ENCODE results near the gene CCDC88C. TPM values are rescaled to one million over a fixed set of nuclear protein-coding genes. Genes with fewer than 3 reads are reported as not detected.

Gene CCDC88C
- total and polyA plus RNA-seq, 4 donors: 16.5 to 66.0 (median 32.1) TPM

- no peak for ATAC-seq (ENCODE audit: insufficient read depth, low FRiP score)
- no peaks in the 10 kb centered on the region for H3K27me3 ChIP-seq (ENCODE audit: control insufficient read depth in 3 of 3, insufficient read depth in 3 of 3, low read length in 2 of 3)
- WGBS, 2 donors: 52 to 60% methylated on average over 12 of the region's 12 CpGs
- H3K9ac ChIP-seq (ENCODE audit: insufficient read depth in 1 of 2, low read length in 2 of 2): no peak overlapping the region
- H3K4me3 ChIP-seq: no peak overlapping the region
- no peak overlapping the region for H3K27ac ChIP-seq (ENCODE audit: low read depth in 1 of 2, low read length in 1 of 2)
- no peaks in the 10 kb centered on the region for H3K9me3 ChIP-seq (ENCODE audit: control insufficient read depth in 4 of 4, insufficient read depth in 3 of 4, low read length in 3 of 4)
- TF ChIP-seq, protein P1, sequence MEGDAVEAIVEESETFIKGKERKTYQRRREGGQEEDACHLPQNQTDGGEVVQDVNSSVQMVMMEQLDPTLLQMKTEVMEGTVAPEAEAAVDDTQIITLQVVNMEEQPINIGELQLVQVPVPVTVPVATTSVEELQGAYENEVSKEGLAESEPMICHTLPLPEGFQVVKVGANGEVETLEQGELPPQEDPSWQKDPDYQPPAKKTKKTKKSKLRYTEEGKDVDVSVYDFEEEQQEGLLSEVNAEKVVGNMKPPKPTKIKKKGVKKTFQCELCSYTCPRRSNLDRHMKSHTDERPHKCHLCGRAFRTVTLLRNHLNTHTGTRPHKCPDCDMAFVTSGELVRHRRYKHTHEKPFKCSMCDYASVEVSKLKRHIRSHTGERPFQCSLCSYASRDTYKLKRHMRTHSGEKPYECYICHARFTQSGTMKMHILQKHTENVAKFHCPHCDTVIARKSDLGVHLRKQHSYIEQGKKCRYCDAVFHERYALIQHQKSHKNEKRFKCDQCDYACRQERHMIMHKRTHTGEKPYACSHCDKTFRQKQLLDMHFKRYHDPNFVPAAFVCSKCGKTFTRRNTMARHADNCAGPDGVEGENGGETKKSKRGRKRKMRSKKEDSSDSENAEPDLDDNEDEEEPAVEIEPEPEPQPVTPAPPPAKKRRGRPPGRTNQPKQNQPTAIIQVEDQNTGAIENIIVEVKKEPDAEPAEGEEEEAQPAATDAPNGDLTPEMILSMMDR (IDR thresholded peaks at IDR 0.05; ENCODE audit: control extremely low read depth, extremely low read depth): no peak
- no peak for DNase-seq
- peaks cover 0 to 52% (median under 1%) of the 10 kb centered on the region in 4 donors for H3K36me3 ChIP-seq (ENCODE audit: control insufficient read depth in 4 of 4, insufficient read depth in 4 of 4, low read length in 4 of 4)
- H3K4me1 ChIP-seq (ENCODE audit: control insufficient read depth in 5 of 5, insufficient read depth in 5 of 5, low read length in 5 of 5): no peaks in the 10 kb centered on the region
Observed at GRCh38 chr14:91293281-91293680, 124.3 kb downstream of the CCDC88C start.

- 83 to 88% methylated on average over 15 of the region's 15 CpGs for WGBS, 2 donors
- H3K9ac ChIP-seq (ENCODE audit: insufficient read depth in 1 of 2, low read length in 2 of 2): no peak overlapping the region
- H3K36me3 ChIP-seq (ENCODE audit: control insufficient read depth in 4 of 4, insufficient read depth in 4 of 4, low read length in 4 of 4): peaks cover 0 to 52% (median under 1%) of the 10 kb centered on the region in 4 donors
- no peak overlapping the region for H3K4me3 ChIP-seq
- H3K27ac ChIP-seq (ENCODE audit: low read depth in 1 of 2, low read length in 1 of 2): no peak overlapping the region
- H3K9me3 ChIP-seq (ENCODE audit: control insufficient read depth in 4 of 4, insufficient read depth in 3 of 4, low read length in 3 of 4): no peaks in the 10 kb centered on the region
- H3K4me1 ChIP-seq (ENCODE audit: control insufficient read depth in 5 of 5, insufficient read depth in 5 of 5, low read length in 5 of 5): no peaks in the 10 kb centered on the region
- ATAC-seq (ENCODE audit: insufficient read depth, low FRiP score) (no peak), DNase-seq (no peak)
- no peaks in the 10 kb centered on the region for H3K27me3 ChIP-seq (ENCODE audit: control insufficient read depth in 3 of 3, insufficient read depth in 3 of 3, low read length in 2 of 3)
- TF ChIP-seq, protein P1 (IDR thresholded peaks at IDR 0.05; ENCODE audit: control extremely low read depth, extremely low read depth): no peak
Observed at GRCh38 chr14:91292491-91292890, 125.1 kb downstream of the CCDC88C start.

- no peak overlapping the region for H3K4me3 ChIP-seq
- ATAC-seq (ENCODE audit: insufficient read depth, low FRiP score) (no peak), DNase-seq (no peak)
- H3K27me3 ChIP-seq (ENCODE audit: control insufficient read depth in 3 of 3, insufficient read depth in 3 of 3, low read length in 2 of 3): no peaks in the 10 kb centered on the region
- H3K9ac ChIP-seq (ENCODE audit: insufficient read depth in 1 of 2, low read length in 2 of 2): no peak overlapping the region
- no peaks in the 10 kb centered on the region for H3K4me1 ChIP-seq (ENCODE audit: control insufficient read depth in 5 of 5, insufficient read depth in 5 of 5, low read length in 5 of 5)
- H3K9me3 ChIP-seq (ENCODE audit: control insufficient read depth in 4 of 4, insufficient read depth in 3 of 4, low read length in 3 of 4): no peaks in the 10 kb centered on the region
- H3K27ac ChIP-seq (ENCODE audit: low read depth in 1 of 2, low read length in 1 of 2): no peak overlapping the region
- H3K36me3 ChIP-seq (ENCODE audit: control insufficient read depth in 4 of 4, insufficient read depth in 4 of 4, low read length in 4 of 4): peaks cover 0 to 46% (median 0%) of the 10 kb centered on the region in 4 donors
- TF ChIP-seq, protein P1 (IDR thresholded peaks at IDR 0.05; ENCODE audit: control extremely low read depth, extremely low read depth): no peak
- WGBS, 2 donors: 95% methylated on average over 21 of the region's 21 CpGs
Observed at GRCh38 chr14:91291786-91292405, 125.7 kb downstream of the CCDC88C start.

DNA sequence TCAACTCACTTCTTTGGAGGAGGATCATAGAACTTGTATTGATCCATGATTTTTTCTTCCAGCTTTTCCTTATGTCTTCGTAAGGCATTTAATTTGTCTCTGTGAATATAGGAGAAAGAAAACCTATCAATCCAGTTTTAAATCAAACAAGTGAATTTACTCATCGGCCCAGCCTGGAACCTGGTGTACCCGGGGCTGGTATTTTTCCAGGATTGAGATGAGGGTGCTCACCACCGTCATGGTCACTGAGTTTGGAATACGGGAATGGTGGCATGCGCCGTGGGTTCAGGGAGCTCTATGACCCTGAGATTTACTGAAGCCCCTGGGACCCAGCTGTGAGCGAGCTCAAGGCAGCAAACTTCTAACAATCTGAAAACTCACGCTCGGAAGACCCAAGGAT, 126.6 kb downstream of the CCDC88C start:
- no peaks in the 10 kb centered on the region for H3K27me3 ChIP-seq (ENCODE audit: control insufficient read depth in 3 of 3, insufficient read depth in 3 of 3, low read length in 2 of 3)
- DNase-seq (no peak), ATAC-seq (ENCODE audit: insufficient read depth, low FRiP score) (no peak)
- TF ChIP-seq, protein P1 (IDR thresholded peaks at IDR 0.05; ENCODE audit: control extremely low read depth, extremely low read depth): no peak
- H3K36me3 ChIP-seq (ENCODE audit: control insufficient read depth in 4 of 4, insufficient read depth in 4 of 4, low read length in 4 of 4): peaks cover 0 to 39% (median 0%) of the 10 kb centered on the region in 4 donors
- H3K27ac ChIP-seq (ENCODE audit: low read depth in 1 of 2, low read length in 1 of 2): no peak overlapping the region
- H3K4me3 ChIP-seq: no peak overlapping the region
- H3K9ac ChIP-seq (ENCODE audit: insufficient read depth in 1 of 2, low read length in 2 of 2): no peak overlapping the region
- no peaks in the 10 kb centered on the region for H3K4me1 ChIP-seq (ENCODE audit: control insufficient read depth in 5 of 5, insufficient read depth in 5 of 5, low read length in 5 of 5)
- WGBS, 2 donors: 85 to 90% methylated on average over 10 of the region's 10 CpGs
- H3K9me3 ChIP-seq (ENCODE audit: control insufficient read depth in 4 of 4, insufficient read depth in 3 of 4, low read length in 3 of 4): no peaks in the 10 kb centered on the region

Data from lung (tissue), 12 donors.